Activated CD8-positive, alpha-beta memory T cell treated with anti-CD3 and anti-CD28 coated beads for 48 hours (primary cell): Measurements from ENCODE around the gene ANXA11.

Experiments used
- DNase-seq, 3 experiments: peaks; one replicate each; pipeline ENCODE4 v3.0.0-alpha.2; 2020; ENCODE audit warnings: low read depth in 2 of 3, low spot score in 2 of 3

The ANXA11 gene

GRCh38 chr10:80108576-80109239 is 96.6 kb downstream of the ANXA11 start:
- DNase-seq: no peak

- DNase-seq: no peak
These were observed 101.0 kb downstream of the ANXA11 start for GRCh38 chr10:80104066-80104926.
